GM23338 (cell line): ENCODE measurements around the gene BTBD16.

ENCODE experiments used
- CTCF ChIP-seq, 2 experiments: fragments of 200-600 bp in 1 of 2; sonication (generic) in 1 of 2; conservative IDR thresholded peaks; 2 replicates each; pipeline versions ENCODE4 v1.5.1 to v1.6.1; 2016 to 2017; ENCODE audit warnings: antibody characterized with exemption in 2 of 2, low read depth in 2 of 2, mild to moderate bottlenecking in 2 of 2, moderate library complexity in 1 of 2
- EZH2 ChIP-seq: fragments of 200-600 bp; sonication (generic); IDR thresholded peaks from one replicate; pipeline ENCODE4 v1.8.0; 2017; ENCODE audit warnings: antibody characterized with exemption, mild to moderate bottlenecking, low read depth; ENCODE audit not compliant: unreplicated experiment
- JUNB ChIP-seq: IDR thresholded peaks from one replicate; pipeline ENCODE4 v1.6.1; 2016; ENCODE audit warnings: antibody characterized with exemption; ENCODE audit not compliant: unreplicated experiment
- POLR2AphosphoS5 ChIP-seq: IDR thresholded peaks from 2 replicates; pipeline ENCODE4 v1.6.1; 2016; ENCODE audit warnings: antibody characterized with exemption, low read depth
- TF ChIP-seq, protein P1 (sequence below): IDR thresholded peaks from one replicate; pipeline ENCODE4 v1.6.1; 2018; ENCODE audit warnings: antibody characterized with exemption; ENCODE audit not compliant: unreplicated experiment

- TF ChIP-seq CTCF (conservative IDR thresholded peaks at IDR 0.05; ENCODE audit: low read depth in 2 of 2) (no peak), POLR2AphosphoS5 (no peak), JUNB (no peak), EZH2 (no peak)
- TF ChIP-seq, protein P1, sequence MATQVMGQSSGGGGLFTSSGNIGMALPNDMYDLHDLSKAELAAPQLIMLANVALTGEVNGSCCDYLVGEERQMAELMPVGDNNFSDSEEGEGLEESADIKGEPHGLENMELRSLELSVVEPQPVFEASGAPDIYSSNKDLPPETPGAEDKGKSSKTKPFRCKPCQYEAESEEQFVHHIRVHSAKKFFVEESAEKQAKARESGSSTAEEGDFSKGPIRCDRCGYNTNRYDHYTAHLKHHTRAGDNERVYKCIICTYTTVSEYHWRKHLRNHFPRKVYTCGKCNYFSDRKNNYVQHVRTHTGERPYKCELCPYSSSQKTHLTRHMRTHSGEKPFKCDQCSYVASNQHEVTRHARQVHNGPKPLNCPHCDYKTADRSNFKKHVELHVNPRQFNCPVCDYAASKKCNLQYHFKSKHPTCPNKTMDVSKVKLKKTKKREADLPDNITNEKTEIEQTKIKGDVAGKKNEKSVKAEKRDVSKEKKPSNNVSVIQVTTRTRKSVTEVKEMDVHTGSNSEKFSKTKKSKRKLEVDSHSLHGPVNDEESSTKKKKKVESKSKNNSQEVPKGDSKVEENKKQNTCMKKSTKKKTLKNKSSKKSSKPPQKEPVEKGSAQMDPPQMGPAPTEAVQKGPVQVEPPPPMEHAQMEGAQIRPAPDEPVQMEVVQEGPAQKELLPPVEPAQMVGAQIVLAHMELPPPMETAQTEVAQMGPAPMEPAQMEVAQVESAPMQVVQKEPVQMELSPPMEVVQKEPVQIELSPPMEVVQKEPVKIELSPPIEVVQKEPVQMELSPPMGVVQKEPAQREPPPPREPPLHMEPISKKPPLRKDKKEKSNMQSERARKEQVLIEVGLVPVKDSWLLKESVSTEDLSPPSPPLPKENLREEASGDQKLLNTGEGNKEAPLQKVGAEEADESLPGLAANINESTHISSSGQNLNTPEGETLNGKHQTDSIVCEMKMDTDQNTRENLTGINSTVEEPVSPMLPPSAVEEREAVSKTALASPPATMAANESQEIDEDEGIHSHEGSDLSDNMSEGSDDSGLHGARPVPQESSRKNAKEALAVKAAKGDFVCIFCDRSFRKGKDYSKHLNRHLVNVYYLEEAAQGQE = no peak
Observed at GRCh38 chr10:122248356-122249302, 22.5 kb upstream of the BTBD16 start.
